GM21619 (cell line): ENCODE results near the gene TTC12.

Experiments
- ATAC-seq: cut with Tn5 transposase; IDR thresholded peaks from one replicate; pipeline ENCODE4 v1.9.1; 2021; ENCODE audit not compliant: unreplicated experiment

The TTC12 gene

DNA sequence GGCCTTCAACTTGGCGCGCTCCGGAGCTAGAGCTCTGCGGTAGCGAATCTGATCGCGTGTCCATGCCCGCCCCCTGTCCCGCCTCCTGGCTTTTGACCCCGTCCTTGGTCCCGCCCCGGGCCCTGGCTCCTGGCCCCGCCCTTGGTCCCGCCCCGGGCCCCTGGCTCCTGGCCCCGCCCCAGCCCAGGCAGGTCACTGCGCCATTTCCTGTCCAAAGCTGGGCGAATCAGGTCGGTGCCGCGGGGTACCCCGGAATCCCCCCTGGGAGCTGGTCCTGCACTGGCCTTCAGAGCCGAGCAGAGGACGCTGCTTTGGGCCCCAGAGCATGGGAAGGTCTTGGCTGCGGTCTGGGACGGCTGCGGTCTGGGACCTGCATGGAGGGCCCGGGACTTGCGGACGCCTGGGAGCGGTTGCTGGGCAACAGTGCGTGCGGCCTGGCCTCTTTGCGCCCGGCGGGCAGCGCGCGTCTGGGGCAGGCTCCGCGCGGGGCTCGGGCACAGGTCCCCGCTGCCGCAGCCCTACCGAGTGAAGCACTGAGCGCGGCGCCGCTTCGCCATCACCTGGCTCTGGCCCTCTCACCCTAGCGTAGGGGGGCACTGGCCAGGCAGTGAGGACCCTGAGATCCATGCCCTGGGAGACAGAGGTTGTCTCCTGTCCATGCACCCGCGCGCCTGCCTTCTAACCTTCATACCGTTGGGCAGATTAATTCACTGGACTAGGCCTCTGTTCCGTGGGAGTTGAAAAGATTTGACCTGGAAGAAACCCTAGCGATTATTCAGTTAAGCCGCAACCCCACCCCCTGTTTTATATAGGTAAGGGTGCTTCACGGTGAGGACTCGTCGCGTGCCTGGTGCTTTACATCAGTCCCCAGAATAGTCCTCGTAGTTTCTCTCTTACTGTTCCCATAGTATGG is at the start of gene TTC12:
Gene TTC12 (plus strand): TSS at position 195 of the 913 bp plus-strand sequence. CDS start 1,675 bp downstream, outside the sequence.
- ATAC-seq: peak; percentile 99

GRCh38 chr11:113265362-113265761 is 49.0 kb upstream of the TTC12 start:
- no peak for ATAC-seq

GRCh38 chr11:113267493-113267892 is 46.9 kb upstream of the TTC12 start:
- ATAC-seq: no peak

GRCh38 chr11:113269096-113269495 is 45.3 kb upstream of the TTC12 start:
- ATAC-seq: no peak

- no peak for ATAC-seq
Observed at GRCh38 chr11:113269636-113270035, 44.7 kb upstream of the TTC12 start.

DNA sequence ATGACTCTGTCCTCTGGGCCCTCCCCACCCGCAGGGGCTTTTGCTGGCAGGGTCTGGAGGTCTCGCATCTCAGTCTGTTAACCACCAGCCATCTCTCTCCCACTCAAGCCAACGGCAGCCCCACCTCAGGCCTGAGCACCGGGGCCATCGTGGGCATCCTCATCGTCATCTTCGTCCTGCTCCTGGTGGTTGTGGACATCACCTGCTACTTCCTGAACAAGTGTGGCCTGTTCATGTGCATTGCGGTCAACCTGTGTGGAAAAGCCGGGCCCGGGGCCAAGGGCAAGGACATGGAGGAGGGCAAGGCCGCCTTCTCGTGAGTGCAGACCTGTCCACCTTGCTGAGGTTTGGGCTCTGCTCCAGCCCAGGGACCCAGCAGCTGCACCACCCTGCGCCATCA is 44.3 kb upstream of the TTC12 start:
- ATAC-seq: no peak

DNA sequence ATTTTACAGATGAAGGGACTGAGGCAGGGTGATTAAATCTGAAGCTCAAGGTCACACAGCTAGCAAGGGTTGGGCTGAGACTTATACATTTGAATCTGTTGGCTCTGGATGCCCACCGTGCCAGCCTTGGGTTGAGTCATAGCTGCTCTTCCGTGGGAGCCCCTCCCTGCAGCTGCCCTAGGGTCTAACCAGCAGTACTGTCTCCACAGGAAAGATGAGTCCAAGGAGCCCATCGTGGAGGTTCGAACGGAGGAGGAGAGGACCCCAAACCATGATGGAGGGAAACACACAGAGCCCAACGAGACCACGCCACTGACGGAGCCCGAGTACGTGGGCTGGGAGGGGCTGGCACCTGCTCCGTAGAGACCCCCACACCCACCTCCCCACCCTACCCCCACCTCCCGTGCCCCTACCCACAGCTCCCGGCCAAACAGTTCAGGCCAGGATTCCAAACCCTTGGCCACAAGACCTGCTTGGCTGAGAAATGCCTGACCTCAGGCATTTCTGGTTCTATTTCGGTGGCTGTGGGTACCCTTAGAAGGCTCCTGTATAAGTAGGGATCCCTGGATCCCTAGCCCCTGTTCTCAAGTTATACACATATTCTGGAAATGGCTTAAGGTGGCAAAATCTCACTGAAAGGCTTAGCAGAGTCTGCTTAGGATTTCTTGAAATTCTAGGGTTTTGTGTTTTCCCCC is 42.7 kb upstream of the TTC12 start:
- ATAC-seq: no peak

DNA sequence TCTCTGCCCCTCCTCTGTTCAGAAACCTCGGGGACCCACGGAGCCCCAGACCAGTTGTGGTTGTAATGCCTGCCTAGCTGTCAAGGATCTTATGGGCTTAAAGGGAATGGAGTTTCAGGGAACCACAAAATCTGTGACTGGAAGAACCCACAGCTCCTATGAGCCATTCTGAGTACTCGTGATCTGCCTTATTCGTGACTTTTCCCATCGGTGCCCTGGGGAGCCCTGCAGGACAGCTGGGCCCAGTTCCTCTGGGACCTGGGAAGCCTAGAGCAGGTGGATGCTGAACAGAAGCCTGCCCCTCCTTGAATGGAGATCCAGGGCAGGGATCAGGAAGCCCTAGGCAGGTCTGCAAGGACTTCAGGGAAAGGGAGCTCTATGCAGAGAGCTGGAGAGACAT is 42.1 kb upstream of the TTC12 start:
- ATAC-seq: no peak

- no peak for ATAC-seq
Observed at GRCh38 chr11:113272927-113273615, 41.3 kb upstream of the TTC12 start.

- ATAC-seq: no peak
Observed at GRCh38 chr11:113273720-113274119, 40.7 kb upstream of the TTC12 start.

- ATAC-seq: no peak
Observed at GRCh38 chr11:113274713-113275582, 39.4 kb upstream of the TTC12 start.

DNA sequence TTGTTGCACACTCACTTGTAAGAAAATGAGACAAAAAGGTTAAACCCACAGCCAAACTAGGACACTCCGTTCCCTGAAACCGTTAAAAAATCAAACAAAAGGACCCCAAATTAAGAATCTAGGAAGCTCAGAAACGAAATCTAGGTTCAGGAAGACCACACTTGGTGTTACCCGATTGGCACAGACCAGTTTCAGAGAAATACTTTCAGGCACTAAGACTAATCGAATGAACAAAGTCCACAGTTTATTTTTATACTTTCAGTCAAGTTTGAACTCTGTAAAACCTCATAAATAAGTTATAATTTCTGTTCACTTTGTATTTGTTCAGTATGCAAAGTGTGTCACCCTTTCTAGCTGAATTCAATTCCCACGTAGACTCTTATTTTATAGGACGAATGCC is 38.8 kb upstream of the TTC12 start:
- ATAC-seq: no peak

DNA sequence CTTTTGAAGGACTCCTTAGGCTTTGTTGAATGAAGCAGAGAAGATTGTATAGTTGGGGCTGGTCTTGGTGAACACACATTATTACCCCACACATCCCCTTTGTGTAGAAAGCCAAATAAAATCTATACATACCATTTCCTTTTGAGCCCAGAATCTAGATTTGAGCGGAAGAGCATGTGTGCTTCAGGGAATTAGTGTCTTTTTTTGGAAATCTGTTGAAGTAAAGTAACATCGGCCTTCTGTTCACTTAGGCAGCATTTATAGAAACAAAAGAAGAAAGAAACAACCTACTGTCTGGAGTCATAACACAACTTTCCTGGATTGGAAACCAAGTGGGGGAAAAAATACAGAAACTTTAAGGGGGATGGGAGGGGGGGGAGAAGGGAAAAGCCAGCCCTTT is 37.9 kb upstream of the TTC12 start:
- no peak for ATAC-seq

- ATAC-seq: no peak
Observed at GRCh38 chr11:113277907-113278306, 36.5 kb upstream of the TTC12 start.

DNA sequence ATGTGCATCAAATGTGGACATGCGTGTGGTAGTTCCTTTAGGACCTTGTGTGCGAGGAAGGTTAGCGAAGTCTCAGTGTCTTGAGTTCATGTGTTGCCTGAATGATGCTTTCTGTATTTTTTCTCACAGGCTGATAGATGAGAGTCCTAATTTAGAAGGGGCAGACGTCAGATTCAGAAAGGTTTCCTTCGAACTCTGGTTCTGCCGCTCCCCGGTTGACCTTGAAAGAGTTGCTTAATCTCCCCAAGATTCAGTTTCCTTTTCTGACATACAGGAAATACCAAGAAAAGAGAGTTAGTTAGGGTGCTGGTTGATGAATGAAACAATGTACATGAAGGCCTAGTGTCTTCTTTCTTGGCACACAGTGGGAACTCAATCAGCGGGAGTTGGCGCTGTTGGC is 35.9 kb upstream of the TTC12 start:
- ATAC-seq: no peak

DNA sequence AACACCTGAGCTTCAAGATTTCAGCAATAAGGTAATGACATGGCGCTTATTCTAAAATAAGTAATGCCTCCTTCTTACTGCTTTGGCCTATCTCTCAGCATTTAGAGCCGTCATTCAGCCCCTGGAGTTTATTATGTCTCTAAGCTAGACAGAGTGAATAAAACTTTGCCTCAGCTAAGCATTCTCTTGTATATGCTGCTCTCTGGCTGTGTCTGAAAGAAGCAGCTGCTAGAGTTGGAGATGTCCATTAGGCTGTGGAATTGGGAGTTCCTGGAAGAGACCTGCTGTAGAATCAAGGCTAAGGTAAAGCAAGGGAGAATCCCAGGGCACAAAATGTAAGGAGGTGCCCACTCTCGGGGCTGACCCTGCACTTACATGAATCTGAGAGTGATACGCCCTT is 35.5 kb upstream of the TTC12 start:
- no peak for ATAC-seq

- ATAC-seq: no peak
Observed at GRCh38 chr11:113279591-113279990, 34.8 kb upstream of the TTC12 start.

- ATAC-seq: no peak
Observed at GRCh38 chr11:113281052-113281725, 33.2 kb upstream of the TTC12 start.

- no peak for ATAC-seq
Observed at GRCh38 chr11:113282898-113283437, 31.4 kb upstream of the TTC12 start.

DNA sequence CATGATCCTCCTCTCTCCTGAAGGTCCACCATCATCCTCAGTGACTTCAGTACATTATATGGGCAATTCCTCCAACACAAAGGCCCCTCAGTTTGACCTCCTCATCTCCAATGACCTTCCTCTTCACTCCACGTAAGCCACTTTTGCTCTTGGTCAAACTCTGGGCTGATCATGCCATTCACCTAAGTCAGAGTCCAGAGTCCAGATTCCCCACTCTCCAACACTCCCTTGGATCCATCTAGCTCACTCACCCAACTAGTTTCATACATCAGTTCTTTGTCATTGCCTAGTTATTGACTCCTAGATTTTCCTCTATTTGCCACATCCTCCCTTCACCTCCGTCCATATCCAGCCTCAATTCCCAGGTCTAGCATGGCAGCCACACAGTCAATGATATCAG is 30.5 kb upstream of the TTC12 start:
- no peak for ATAC-seq
